H9 (cell line): Measurements from ENCODE around the gene SRGAP2C. TPM values are rescaled to one million over a fixed set of nuclear protein-coding genes. Genes with fewer than 3 reads are reported as not detected.
"Not testable (repeated sequence)": the region's sequence is repeated elsewhere in the genome, so short reads cannot be mapped to it uniquely, and the experiment has no call there.

Experiments used
- DNase-seq: peaks from one replicate; pipeline ENCODE4 v3.0.0-alpha.2; 2017
- H2AFZ ChIP-seq: one replicate; pipeline ENCODE4 v1.6.1; 2013; ENCODE audit warnings: mild to moderate bottlenecking, low read length, control low read depth, moderate library complexity
- H2AK5ac ChIP-seq: 2 replicates; pipeline ENCODE4 v1.6.1; 2013; ENCODE audit warnings: low read length, control low read depth, mixed read lengths; ENCODE audit not compliant: insufficient read length
- H2BK120ac ChIP-seq: one replicate; pipeline ENCODE4 v1.6.1; 2013; ENCODE audit warnings: low read depth, mild to moderate bottlenecking, low read length, control low read depth, inconsistent platforms; ENCODE audit not compliant: poor library complexity, severe bottlenecking
- H2BK12ac ChIP-seq: 2 replicates; pipeline ENCODE4 v1.6.1; 2013; ENCODE audit warnings: low read length, control low read depth, mixed read lengths, low read depth; ENCODE audit not compliant: insufficient read length
- H2BK15ac ChIP-seq: 2 replicates; pipeline ENCODE4 v1.6.1; 2013; ENCODE audit warnings: low read depth, low read length, control low read depth
- H2BK20ac ChIP-seq: one replicate; pipeline ENCODE4 v1.6.1; 2013; ENCODE audit warnings: low read depth, mild to moderate bottlenecking, low read length, control low read depth, inconsistent platforms; ENCODE audit not compliant: poor library complexity, severe bottlenecking
- H2BK5ac ChIP-seq: 2 replicates; pipeline ENCODE4 v1.6.1; 2013; ENCODE audit warnings: low read length, control low read depth, mixed read lengths; ENCODE audit not compliant: insufficient read length
- H3K14ac ChIP-seq: 2 replicates; pipeline ENCODE4 v1.6.1; 2013; ENCODE audit warnings: low read length, control low read depth; ENCODE audit not compliant: insufficient read depth
- H3K18ac ChIP-seq: 2 replicates; pipeline ENCODE4 v1.6.1; 2013; ENCODE audit warnings: low read depth, mild to moderate bottlenecking, mixed read lengths, low read length, control low read depth; ENCODE audit not compliant: insufficient read length
- H3K23ac ChIP-seq: 2 replicates; pipeline ENCODE4 v1.6.1; 2013; ENCODE audit warnings: low read length, control low read depth, mixed read lengths, low read depth; ENCODE audit not compliant: insufficient read length
- H3K23me2 ChIP-seq: 2 replicates; pipeline ENCODE4 v1.6.1; 2013; ENCODE audit warnings: low read depth, mild to moderate bottlenecking, mixed read lengths, low read length, control low read depth; ENCODE audit not compliant: insufficient read length, poor library complexity, severe bottlenecking
- H3K27ac ChIP-seq: 2 replicates; pipeline ENCODE4 v1.5.1; 2013; ENCODE audit warnings: low read length, control low read depth, mixed read lengths, low read depth; ENCODE audit not compliant: insufficient read length
- H3K27me3 ChIP-seq: 2 replicates; pipeline ENCODE4 v1.6.1; 2013; ENCODE audit warnings: low read length, control low read depth, inconsistent platforms; ENCODE audit not compliant: insufficient read depth
- H3K4ac ChIP-seq: 2 replicates; pipeline ENCODE4 v1.6.1; 2013; ENCODE audit warnings: low read depth, mild to moderate bottlenecking, control low read depth, inconsistent platforms, low read length, moderate library complexity
- H3K4me1 ChIP-seq: 2 replicates; pipeline ENCODE4 v1.6.1; 2013; ENCODE audit warnings: low read length, control low read depth, inconsistent platforms; ENCODE audit not compliant: insufficient read depth
- H3K4me2 ChIP-seq: 2 replicates; pipeline ENCODE4 v1.6.1; 2013; ENCODE audit warnings: low read length, control low read depth, mixed read lengths; ENCODE audit not compliant: insufficient read length, insufficient read depth
- H3K56ac ChIP-seq: 2 replicates; pipeline ENCODE4 v1.6.1; 2013; ENCODE audit warnings: low read depth, mild to moderate bottlenecking, mixed read lengths, low read length, control low read depth; ENCODE audit not compliant: insufficient read length
- H3K79me1 ChIP-seq: 2 replicates; pipeline ENCODE4 v1.6.1; 2013; ENCODE audit warnings: low read depth, mild to moderate bottlenecking, moderate library complexity, low read length, control low read depth, inconsistent platforms; ENCODE audit not compliant: insufficient read depth, poor library complexity, severe bottlenecking
- H3K79me2 ChIP-seq: 2 replicates; pipeline ENCODE4 v1.6.1; 2013; ENCODE audit warnings: low read length, control low read depth, inconsistent platforms; ENCODE audit not compliant: insufficient read depth
- H3K9ac ChIP-seq: 2 replicates; pipeline ENCODE4 v1.6.1; 2013; ENCODE audit warnings: low read length, control low read depth, mixed read lengths; ENCODE audit not compliant: insufficient read length; ENCODE audit errors: extremely low read depth
- H3K9me3 ChIP-seq: one replicate; pipeline ENCODE4 v1.6.1; 2013; ENCODE audit warnings: low read depth, low read length, inconsistent platforms; ENCODE audit not compliant: control insufficient read depth
- H3T11ph ChIP-seq: one replicate; pipeline ENCODE4 v1.6.1; 2013; ENCODE audit warnings: mild to moderate bottlenecking, low read length, control low read depth, inconsistent platforms
- H4K20me1 ChIP-seq: one replicate; pipeline ENCODE4 v1.6.1; 2013; ENCODE audit not compliant: control insufficient read depth, insufficient read length, insufficient read depth
- H4K5ac ChIP-seq: 2 replicates; pipeline ENCODE4 v1.6.1; 2013; ENCODE audit warnings: low read depth, mild to moderate bottlenecking, mixed read lengths, low read length, control low read depth; ENCODE audit not compliant: insufficient read length
- H4K8ac ChIP-seq: replicated peaks from 2 replicates; pipeline ENCODE4 v1.6.1; 2013; ENCODE audit warnings: low read length, control low read depth, mixed read lengths, low read depth; ENCODE audit not compliant: insufficient read length
- H4K91ac ChIP-seq: 2 replicates; pipeline ENCODE4 v1.6.1; 2013; ENCODE audit warnings: low read depth, mild to moderate bottlenecking, moderate library complexity, mixed read lengths, low read length, control low read depth; ENCODE audit not compliant: insufficient read length
- H3K27ac Mint-ChIP-seq, 3 experiments: 2 replicates in 2 of 3; 3 replicates in 1 of 3; pipeline ENCODE4 v1.8.0; 2020 to 2021; ENCODE audit warnings: mixed read lengths in 3 of 3, mild to moderate bottlenecking in 1 of 3, moderate library complexity in 1 of 3
- H3K27me3 Mint-ChIP-seq: 2 replicates; pipeline ENCODE4 v1.8.0; 2021; ENCODE audit warnings: low read depth, mild to moderate bottlenecking, moderate library complexity, mixed read lengths
- H3K36me3 Mint-ChIP-seq, 3 experiments: 2 replicates in 2 of 3; 3 replicates in 1 of 3; pipeline ENCODE4 v1.8.0; 2020 to 2021; ENCODE audit warnings: low read depth in 3 of 3, mixed read lengths in 3 of 3; ENCODE audit not compliant: insufficient read depth in 1 of 3
- H3K4me1 Mint-ChIP-seq, 2 experiments: 2 replicates each; pipeline ENCODE4 v1.8.0; 2020; ENCODE audit warnings: mixed read lengths in 2 of 2
- H3K4me3 Mint-ChIP-seq, 2 experiments: 2 replicates in 1 of 2; 3 replicates in 1 of 2; pipeline ENCODE4 v1.8.0; 2020 to 2021; ENCODE audit warnings: mild to moderate bottlenecking in 2 of 2, mixed read lengths in 2 of 2, moderate library complexity in 1 of 2
- H3K9me3 Mint-ChIP-seq, 2 experiments: 2 replicates in 1 of 2; 3 replicates in 1 of 2; pipeline ENCODE4 v1.8.0; 2020; ENCODE audit warnings: mild to moderate bottlenecking in 2 of 2, mixed read lengths in 2 of 2, moderate library complexity in 1 of 2
- WGBS: extraction: QIAGEN DNeasy Blood & Tissue Kit; methylation state at CpG from one replicate; pipeline ENCODE4 v1.1.7; 2013; ENCODE audit warnings: missing lambda C conversion rate, low lambda C conversion rate, mixed read lengths; ENCODE audit not compliant: insufficient read length; ENCODE audit errors: extremely low coverage; 5-methylcytosine and 5-hydroxymethylcytosine counted together
- total RNA-seq: library from RNA; stranded (reverse); gene quantifications from 2 replicates; pipeline ENCODE4 v1.2.1, GENCODE V29; 2021

Gene SRGAP2C
- total RNA-seq, 1 experiment from 2014 or later = 16.5 TPM

DNA sequence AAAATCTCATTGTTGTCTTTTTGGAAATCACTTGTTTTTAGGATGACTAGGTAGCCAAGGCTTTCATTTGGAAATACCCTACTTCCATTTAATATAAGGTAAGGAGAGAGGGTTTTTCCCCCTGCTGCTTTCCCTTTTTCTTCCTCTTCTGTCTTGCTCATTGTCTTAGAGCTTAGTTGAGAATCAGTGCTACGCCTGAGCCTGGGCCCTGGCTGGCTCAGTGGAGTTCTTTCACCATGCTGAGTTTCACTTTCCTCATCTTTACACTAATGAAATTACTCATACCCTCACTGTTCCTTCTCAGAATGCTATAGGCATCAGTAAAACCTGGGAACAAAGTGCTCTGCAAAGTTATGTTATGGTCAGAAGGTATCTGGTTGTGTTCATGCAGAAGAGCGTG is 154.8 kb downstream of the SRGAP2C start:
- not testable (repeated sequence) for H3K9me3 ChIP-seq, H3K9ac ChIP-seq, H3K56ac ChIP-seq, H3K23me2 ChIP-seq, H3K4me1 ChIP-seq, H3K23ac ChIP-seq, H4K5ac ChIP-seq, H3K27ac Mint-ChIP-seq, H2AK5ac ChIP-seq, H4K91ac ChIP-seq, H3K9me3 Mint-ChIP-seq, H3K27me3 Mint-ChIP-seq, H3T11ph ChIP-seq, H3K27ac ChIP-seq, H3K4me1 Mint-ChIP-seq, H2AFZ ChIP-seq, H2BK120ac ChIP-seq, H2BK12ac ChIP-seq, H3K79me2 ChIP-seq, H3K4ac ChIP-seq, H3K4me2 ChIP-seq, DNase-seq, H4K8ac ChIP-seq, H3K36me3 Mint-ChIP-seq, H3K14ac ChIP-seq, H3K27me3 ChIP-seq, H4K20me1 ChIP-seq, H3K4me3 Mint-ChIP-seq, H2BK15ac ChIP-seq, H3K79me1 ChIP-seq, H3K18ac ChIP-seq, H2BK20ac ChIP-seq, H2BK5ac ChIP-seq
- WGBS = no CpG with 5 or more reads among the region's 2 CpGs

DNA sequence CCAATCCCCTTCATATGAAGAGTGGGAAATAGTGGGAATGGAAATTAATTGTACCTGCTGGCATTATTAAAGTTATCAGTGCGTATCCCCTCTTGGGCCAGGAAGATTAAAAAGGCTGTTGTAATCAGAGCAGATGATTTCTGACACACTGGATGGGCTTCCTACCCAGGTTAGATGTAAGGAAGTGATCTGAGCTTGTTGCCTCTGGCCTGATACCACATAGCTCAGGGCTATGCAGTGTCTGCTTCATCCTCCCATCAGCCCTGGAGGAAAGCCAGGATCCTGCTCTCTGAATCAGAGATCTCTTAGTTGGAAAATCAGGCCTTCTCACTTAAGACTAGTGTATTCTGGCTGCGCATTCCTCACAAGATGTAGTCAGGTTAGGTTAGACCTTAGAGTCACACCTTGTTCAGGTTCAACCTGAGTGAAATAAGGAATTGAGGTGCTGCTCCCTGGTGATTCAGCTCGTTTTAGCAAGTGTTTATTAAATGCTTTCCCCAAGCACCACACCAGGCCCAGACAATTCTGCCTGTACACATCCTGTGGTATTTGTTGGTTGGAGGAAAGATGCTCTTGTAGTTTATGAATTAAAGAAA is 158.6 kb downstream of the SRGAP2C start:
- not testable (repeated sequence) for H2BK15ac ChIP-seq, H2BK20ac ChIP-seq, H2BK120ac ChIP-seq, H2AK5ac ChIP-seq, H3K56ac ChIP-seq, H3K9me3 Mint-ChIP-seq, H3K18ac ChIP-seq, H4K8ac ChIP-seq, H4K91ac ChIP-seq, H3K4me3 Mint-ChIP-seq, H4K5ac ChIP-seq, H2AFZ ChIP-seq, H3K4ac ChIP-seq, H3K23me2 ChIP-seq, H3K4me1 Mint-ChIP-seq, H4K20me1 ChIP-seq, H3K14ac ChIP-seq, H3K27ac Mint-ChIP-seq, H3K36me3 Mint-ChIP-seq, H3K27ac ChIP-seq, H2BK5ac ChIP-seq, H3K23ac ChIP-seq, H2BK12ac ChIP-seq, H3T11ph ChIP-seq, H3K4me2 ChIP-seq, H3K27me3 ChIP-seq, H3K27me3 Mint-ChIP-seq, DNase-seq, H3K9me3 ChIP-seq, H3K9ac ChIP-seq, H3K79me2 ChIP-seq, H3K4me1 ChIP-seq, H3K79me1 ChIP-seq
- no CpG with 5 or more reads among the region's 3 CpGs for WGBS
